Parathyroid adenoma (tissue), 2 donors: Measurements from ENCODE around the gene ABLIM2.

ENCODE experiments used
- H2AFZ ChIP-seq: fragments of 300-600 bp; sonication (generic); one replicate; pipeline ENCODE4 v1.7.0; 2017; ENCODE audit warnings: antibody characterized with exemption, mild to moderate bottlenecking
- H3K27ac ChIP-seq: fragments of 300-600 bp; sonication (generic); one replicate; pipeline ENCODE4 v1.7.0; 2017
- H3K27me3 ChIP-seq: fragments of 300-600 bp; sonication (generic); one replicate; pipeline ENCODE4 v1.7.0; 2017; ENCODE audit warnings: low read length; ENCODE audit not compliant: control insufficient read depth, insufficient read depth
- H3K36me3 ChIP-seq: fragments of 300-600 bp; sonication (generic); one replicate; pipeline ENCODE4 v1.7.0; 2017; ENCODE audit warnings: low read length; ENCODE audit not compliant: control insufficient read depth, insufficient read depth
- H3K4me1 ChIP-seq: fragments of 300-600 bp; sonication (generic); one replicate; pipeline ENCODE4 v1.7.0; 2017; ENCODE audit warnings: control low read depth
- H3K4me2 ChIP-seq: fragments of 300-600 bp; sonication (generic); one replicate; pipeline ENCODE4 v1.7.0; 2017; ENCODE audit warnings: low read length
- H3K4me3 ChIP-seq: fragments of 300-600 bp; sonication (generic); one replicate; pipeline ENCODE4 v1.7.0; 2017; ENCODE audit warnings: low read depth, low read length
- H3K79me2 ChIP-seq: fragments of 300-600 bp; sonication (generic); one replicate; pipeline ENCODE4 v1.7.0; 2017; ENCODE audit warnings: control low read depth
- H3K9ac ChIP-seq: fragments of 300-600 bp; sonication (generic); one replicate; pipeline ENCODE4 v1.7.0; 2017; ENCODE audit warnings: mild to moderate bottlenecking
- H3K9me3 ChIP-seq: fragments of 300-600 bp; sonication (generic); one replicate; pipeline ENCODE4 v1.7.0; 2017; ENCODE audit warnings: low read length; ENCODE audit not compliant: control insufficient read depth
- CTCF ChIP-seq: fragments of 300-600 bp; sonication (generic); IDR thresholded peaks from one replicate; pipeline ENCODE4 v1.7.0; 2017; ENCODE audit warnings: antibody characterized with exemption, mild to moderate bottlenecking
- donor health status: primary hyperparathyroidism.

Gene ABLIM2

GRCh38 chr4:8176547-8177399, 18.2 kb upstream of the ABLIM2 start:
- Histone ChIP-seq H3K4me1 (no peaks in the 10 kb centered on the region), H3K36me3 (no peaks in the 10 kb centered on the region), H3K79me2 (no peaks in the 10 kb centered on the region), H3K27me3 (no peaks in the 10 kb centered on the region), H3K9ac (no peak overlapping the region), H3K4me3 (no peak overlapping the region), H3K27ac (no peak overlapping the region), H2AFZ (no peak overlapping the region), H3K4me2 (no peak overlapping the region), H3K9me3 (no peaks in the 10 kb centered on the region)
- peak; percentile 49 for TF ChIP-seq CTCF

- Histone ChIP-seq H3K4me1 (no peaks in the 10 kb centered on the region), H3K4me3 (no peak overlapping the region), H3K36me3 (no peaks in the 10 kb centered on the region), H3K27ac (no peak overlapping the region), H3K9ac (no peak overlapping the region), H3K4me2 (no peak overlapping the region), H3K27me3 (no peaks in the 10 kb centered on the region), H3K79me2 (no peaks in the 10 kb centered on the region), H2AFZ (no peak overlapping the region), H3K9me3 (no peaks in the 10 kb centered on the region)
- no peak for TF ChIP-seq CTCF
These were observed 17.1 kb upstream of the ABLIM2 start for GRCh38 chr4:8175686-8176085.

- no peaks in the 10 kb centered on the region for H3K79me2 ChIP-seq
- H3K27me3 ChIP-seq, result no peaks in the 10 kb centered on the region
- H3K36me3 ChIP-seq, result no peaks in the 10 kb centered on the region
- no peak for TF ChIP-seq CTCF
- no peak overlapping the region for H3K4me3 ChIP-seq
- H3K9me3 ChIP-seq, result no peaks in the 10 kb centered on the region
- no peak overlapping the region for H3K9ac ChIP-seq
- no peak overlapping the region for H2AFZ ChIP-seq
- H3K27ac ChIP-seq, result no peak overlapping the region
- no peak overlapping the region for H3K4me2 ChIP-seq
- no peaks in the 10 kb centered on the region for H3K4me1 ChIP-seq
These were observed 16.4 kb upstream of the ABLIM2 start for GRCh38 chr4:8174970-8175369.

- no peak for TF ChIP-seq CTCF
These were observed 15.1 kb upstream of the ABLIM2 start for GRCh38 chr4:8173492-8174242.

More at GRCh38 chr4:8173492-8174242, 15.1 kb upstream of the ABLIM2 start:
- Histone ChIP-seq H3K27ac (no peak overlapping the region), H3K4me3 (no peak overlapping the region), H3K36me3 (no peaks in the 10 kb centered on the region), H3K9me3 (no peaks in the 10 kb centered on the region), H3K27me3 (no peaks in the 10 kb centered on the region), H2AFZ (no peak overlapping the region), H3K4me2 (no peak overlapping the region), H3K9ac (no peak overlapping the region), H3K79me2 (no peaks in the 10 kb centered on the region), H3K4me1 (no peaks in the 10 kb centered on the region)
